Stimulated activated CD8-positive, alpha-beta memory T cell treated with anti-CD3 and anti-CD28 coated beads, Interleukin-7, amount 100 ng/mL, for 48 hours (primary cell): ENCODE measurements around the gene ZNF674.
"Not testable (repeated sequence)": the region's sequence is repeated elsewhere in the genome, so short reads cannot be mapped to it uniquely, and the experiment has no call there.

ENCODE experiments used
- DNase-seq, 2 donors: peaks; one replicate each; pipeline ENCODE4 v3.0.0-alpha.2; 2020; ENCODE audit warnings: low read depth in 1 of 2; ENCODE audit errors: extremely low read depth in 1 of 2

Gene ZNF674

GRCh38 chrX:46571423-46572339 lies 26.5 kb upstream of the ZNF674 start:
- DNase-seq, result no peak

- no peak for DNase-seq
These were observed 24.4 kb upstream of the ZNF674 start for GRCh38 chrX:46569621-46570020.

- DNase-seq, result no peak
These were observed 22.2 kb upstream of the ZNF674 start for GRCh38 chrX:46567388-46567787.

- DNase-seq, result no peak
These were observed 16.8 kb upstream of the ZNF674 start for GRCh38 chrX:46561824-46562657.

GRCh38 chrX:46559062-46559461 lies 13.8 kb upstream of the ZNF674 start:
- no peak for DNase-seq

GRCh38 chrX:46554942-46555341 lies 9.7 kb upstream of the ZNF674 start:
- no peak for DNase-seq

GRCh38 chrX:46553935-46554334 lies 8.7 kb upstream of the ZNF674 start:
- DNase-seq, result no peak

GRCh38 chrX:46551494-46552128 lies 6.4 kb upstream of the ZNF674 start:
- no peak for DNase-seq

GRCh38 chrX:46549914-46550313 lies 4.7 kb upstream of the ZNF674 start:
- no peak for DNase-seq

GRCh38 chrX:46547857-46548256 lies 2.6 kb upstream of the ZNF674 start:
- no peak for DNase-seq

- DNase-seq, result not testable (repeated sequence)
These were observed 694 bp downstream of the ZNF674 start for GRCh38 chrX:46544527-46544926.

GRCh38 chrX:46543441-46543840 lies 1.8 kb downstream of the ZNF674 start:
- no peak for DNase-seq

- no peak for DNase-seq
These were observed 13.8 kb downstream of the ZNF674 start for GRCh38 chrX:46531442-46531841.

- DNase-seq, result not testable (repeated sequence)
These were observed 14.8 kb downstream of the ZNF674 start for GRCh38 chrX:46530404-46530908.

GRCh38 chrX:46529740-46530403 lies 15.3 kb downstream of the ZNF674 start:
- not testable (repeated sequence) for DNase-seq

- DNase-seq, result not testable (repeated sequence)
These were observed 16.6 kb downstream of the ZNF674 start for GRCh38 chrX:46528640-46529039.

GRCh38 chrX:46506076-46506475 lies 39.1 kb downstream of the ZNF674 start:
- DNase-seq, result no peak

GRCh38 chrX:46502848-46503247 lies 42.4 kb downstream of the ZNF674 start:
- no peak for DNase-seq

- no peak for DNase-seq
These were observed 45.2 kb downstream of the ZNF674 start for GRCh38 chrX:46500054-46500453.

- no peak for DNase-seq
These were observed 56.5 kb downstream of the ZNF674 start for GRCh38 chrX:46488712-46489111.

- no peak for DNase-seq
These were observed 59.3 kb downstream of the ZNF674 start for GRCh38 chrX:46485897-46486296.
